CD4-positive, alpha-beta memory T cell (primary cell): Measurements from ENCODE around the gene SIM1. TPM values are rescaled to one million over a fixed set of nuclear protein-coding genes. Genes with fewer than 3 reads are reported as not detected.

ENCODE experiments used
- CTCF ChIA-PET: fragments of 350-600 bp; sonication (Branson Sonifier 250); formaldehyde crosslinking; loops from one replicate; lab custom pipeline; 2021; ENCODE audit warnings: inconsistent platforms; ENCODE audit not compliant: partially characterized antibody; lab: Charles Lee
- POLR2A ChIA-PET: fragments of 350-600 bp; sonication (Branson Sonifier 250); formaldehyde crosslinking; loops from one replicate; lab custom pipeline; 2021; ENCODE audit not compliant: partially characterized antibody; lab: Charles Lee
- DNase-seq, 5 donors: peaks; one replicate each; pipeline versions ENCODE4 v3.0.0 to v3.0.0-alpha.2; 2020 to 2022; ENCODE audit warnings: mixed read lengths in 1 of 5
- H3K27ac ChIP-seq: one replicate; pipeline ENCODE4 v1.7.0; 2013; ENCODE audit warnings: low read depth, low read length
- H3K27me3 ChIP-seq: 2 replicates; pipeline ENCODE4 v1.7.0; 2013; ENCODE audit warnings: mild to moderate bottlenecking, low read length, moderate library complexity; ENCODE audit not compliant: insufficient read depth
- H3K36me3 ChIP-seq: 2 replicates; pipeline ENCODE4 v1.7.0; 2013; ENCODE audit warnings: mild to moderate bottlenecking, low read length, moderate library complexity; ENCODE audit not compliant: insufficient read depth
- H3K4me1 ChIP-seq: 2 replicates; pipeline ENCODE4 v1.7.0; 2013; ENCODE audit warnings: mild to moderate bottlenecking, low read length, moderate library complexity; ENCODE audit not compliant: insufficient read depth
- H3K4me3 ChIP-seq, 2 donors: one replicate each; pipeline ENCODE4 v1.7.0; 2013; ENCODE audit warnings: low read length in 2 of 2, mild to moderate bottlenecking in 1 of 2
- H3K9me3 ChIP-seq, 2 donors: one replicate each; pipeline ENCODE4 v1.7.0; 2013; ENCODE audit warnings: low read length in 2 of 2, control low read depth in 1 of 2; ENCODE audit not compliant: control insufficient read depth in 1 of 2
- H3K27ac Mint-ChIP-seq, 7 donors: one replicate each; pipeline ENCODE4 v1.8.0; 2020 to 2021; ENCODE audit warnings: mixed read lengths in 7 of 7, mild to moderate bottlenecking in 6 of 7, inconsistent platforms in 3 of 7, moderate library complexity in 3 of 7
- H3K27me3 Mint-ChIP-seq, 2 donors: one replicate each; pipeline ENCODE4 v1.8.0; 2020 to 2021; ENCODE audit warnings: mixed read lengths in 2 of 2
- H3K36me3 Mint-ChIP-seq, 2 donors: one replicate each; pipeline ENCODE4 v1.8.0; 2020 to 2021; ENCODE audit warnings: mixed read lengths in 2 of 2, inconsistent platforms in 1 of 2, mild to moderate bottlenecking in 1 of 2
- H3K4me1 Mint-ChIP-seq, 4 donors: one replicate each; pipeline ENCODE4 v1.8.0; 2020 to 2021; ENCODE audit warnings: mixed read lengths in 4 of 4, mild to moderate bottlenecking in 1 of 4
- H3K4me3 Mint-ChIP-seq, 8 donors: one replicate each; pipeline ENCODE4 v1.8.0; 2020 to 2021; ENCODE audit warnings: mixed read lengths in 8 of 8, mild to moderate bottlenecking in 7 of 8, moderate library complexity in 6 of 8, inconsistent platforms in 3 of 8
- H3K9me3 Mint-ChIP-seq, 8 donors: one replicate each; pipeline ENCODE4 v1.8.0; 2020 to 2021; ENCODE audit warnings: mixed read lengths in 8 of 8, mild to moderate bottlenecking in 5 of 8, inconsistent platforms in 3 of 8, moderate library complexity in 1 of 8
- intact Hi-C: fragments of 100-400 bp; cut with micrococcal nuclease; formaldehyde crosslinking; loops from one replicate; pipeline ENCODE4 v1.15.1; 2023
- polyA plus RNA-seq, 2 donors: library from polyadenylated mRNA; unstranded; fragments of 300-500 nt; fragmentation: Illumina TruSeq; gene quantifications; one replicate each; pipeline ENCODE4 v1.2.3, GENCODE V29; 2021
- total RNA-seq, 2 experiments: library from RNA; stranded (reverse); gene quantifications; one replicate each; pipeline ENCODE4 v1.2.3, GENCODE V29; 2021

The SIM1 gene
- total and polyA plus RNA-seq, 4 experiments from 2014 or later = not detected

GRCh38 chr6:100482698-100483097, 18.0 kb upstream of the SIM1 start:
- Histone ChIP-seq H3K36me3 (no peaks in the 10 kb centered on the region), H3K4me1 (no peaks in the 10 kb centered on the region), H3K27me3 (no peaks in the 10 kb centered on the region), H3K9me3 (no peaks in the 10 kb centered on the region), H3K4me3 (no peak overlapping the region), H3K27ac (no peak overlapping the region)
- DNase-seq = no peak
- intact Hi-C loops = no loop called here
- Mint-ChIP-seq H3K27ac (no peak overlapping the region), H3K27me3 (peaks cover 7% of the 10 kb centered on the region in 2 donors), H3K9me3 (no peaks in the 10 kb centered on the region), H3K4me3 (no peak overlapping the region), H3K36me3 (no peaks in the 10 kb centered on the region), H3K4me1 (no peaks in the 10 kb centered on the region)
- ChIA-PET POLR2A (no interaction called here), CTCF (interaction anchor here (1.0 to 1.1 kb wide), 2 partner anchors 11 to 614 kb away, joined by 3 read pairs; no protein-coding TSS in a partner anchor)

GRCh38 chr6:100479179-100480035, 14.7 kb upstream of the SIM1 start:
- Histone ChIP-seq H3K4me1 (no peaks in the 10 kb centered on the region), H3K9me3 (no peaks in the 10 kb centered on the region), H3K27me3 (no peaks in the 10 kb centered on the region), H3K4me3 (no peak overlapping the region), H3K27ac (no peak overlapping the region), H3K36me3 (no peaks in the 10 kb centered on the region)
- Mint-ChIP-seq H3K27ac (no peak overlapping the region), H3K9me3 (no peaks in the 10 kb centered on the region), H3K36me3 (no peaks in the 10 kb centered on the region), H3K4me1 (no peaks in the 10 kb centered on the region), H3K4me3 (no peak overlapping the region), H3K27me3 (peaks cover 9 to 16% of the 10 kb centered on the region in 2 donors)
- ChIA-PET CTCF (interaction anchor here (0.8 to 2.7 kb wide), 4 partner anchors 8 to 610 kb away, joined by 3 to 9 read pairs (median 4); no protein-coding TSS in a partner anchor), POLR2A (no interaction called here)
- intact Hi-C loops = loop anchor here (1.0 kb wide), 1 partner anchor 363 kb away; no protein-coding TSS in a partner anchor
- peak in 1 of 5 donors; percentile 19 for DNase-seq

- Histone ChIP-seq H3K4me1 (no peaks in the 10 kb centered on the region), H3K27me3 (no peaks in the 10 kb centered on the region), H3K9me3 (no peaks in the 10 kb centered on the region), H3K27ac (no peak overlapping the region), H3K4me3 (no peak overlapping the region), H3K36me3 (no peaks in the 10 kb centered on the region)
- Mint-ChIP-seq H3K4me3 (no peak overlapping the region), H3K27ac (no peak overlapping the region), H3K36me3 (no peaks in the 10 kb centered on the region), H3K9me3 (no peaks in the 10 kb centered on the region), H3K27me3 (peaks cover 23 to 29% of the 10 kb centered on the region in 2 donors), H3K4me1 (no peaks in the 10 kb centered on the region)
- intact Hi-C loops = no loop called here
- DNase-seq = no peak
- CTCF ChIA-PET = no interaction called here
- POLR2A ChIA-PET = no interaction called here
These were observed 11.0 kb upstream of the SIM1 start for GRCh38 chr6:100475554-100476320.

GRCh38 chr6:100473182-100473581, 8.5 kb upstream of the SIM1 start:
- no peak for DNase-seq
- H3K27me3 Mint-ChIP-seq = peaks cover 36 to 40% of the 10 kb centered on the region in 2 donors
- POLR2A ChIA-PET = no interaction called here
- Histone ChIP-seq H3K4me3 (no peak overlapping the region), H3K9me3 (no peaks in the 10 kb centered on the region), H3K27ac (no peak overlapping the region), H3K4me1 (no peaks in the 10 kb centered on the region), H3K27me3 (peaks cover 2% of the 10 kb centered on the region), H3K36me3 (no peaks in the 10 kb centered on the region)
- no peak overlapping the region for H3K4me3 Mint-ChIP-seq
- peaks cover 0 to 7% (median 2%) of the 10 kb centered on the region in 8 donors for H3K9me3 Mint-ChIP-seq
- no peak overlapping the region for H3K27ac Mint-ChIP-seq
- intact Hi-C loops = no loop called here
- CTCF ChIA-PET = no interaction called here
- peaks cover 0 to under 1% (median 0%) of the 10 kb centered on the region in 4 donors for H3K4me1 Mint-ChIP-seq
- H3K36me3 Mint-ChIP-seq = no peaks in the 10 kb centered on the region

- no peaks in the 10 kb centered on the region for H3K36me3 ChIP-seq
- H3K27ac ChIP-seq = no peak overlapping the region
- no peaks in the 10 kb centered on the region for H3K9me3 ChIP-seq
- Mint-ChIP-seq H3K27me3 (peaks cover 41 to 45% of the 10 kb centered on the region in 2 donors), H3K4me1 (peaks cover 2 to 5% (median 4%) of the 10 kb centered on the region in 4 donors), H3K9me3 (peaks cover 0 to 12% (median 6%) of the 10 kb centered on the region in 8 donors), H3K27ac (no peak overlapping the region), H3K4me3 (no peak overlapping the region), H3K36me3 (no peaks in the 10 kb centered on the region)
- DNase-seq = no peak
- CTCF ChIA-PET = interaction anchor here (0.9 kb wide), 1 partner anchor 10 kb away, joined by 3 read pairs; no protein-coding TSS in a partner anchor
- intact Hi-C loops = no loop called here
- POLR2A ChIA-PET = no interaction called here
- no peaks in the 10 kb centered on the region for H3K4me1 ChIP-seq
- H3K27me3 ChIP-seq = peaks cover 7% of the 10 kb centered on the region
- H3K4me3 ChIP-seq = no peak overlapping the region
These were observed 8.0 kb upstream of the SIM1 start for GRCh38 chr6:100472674-100473073.

DNA sequence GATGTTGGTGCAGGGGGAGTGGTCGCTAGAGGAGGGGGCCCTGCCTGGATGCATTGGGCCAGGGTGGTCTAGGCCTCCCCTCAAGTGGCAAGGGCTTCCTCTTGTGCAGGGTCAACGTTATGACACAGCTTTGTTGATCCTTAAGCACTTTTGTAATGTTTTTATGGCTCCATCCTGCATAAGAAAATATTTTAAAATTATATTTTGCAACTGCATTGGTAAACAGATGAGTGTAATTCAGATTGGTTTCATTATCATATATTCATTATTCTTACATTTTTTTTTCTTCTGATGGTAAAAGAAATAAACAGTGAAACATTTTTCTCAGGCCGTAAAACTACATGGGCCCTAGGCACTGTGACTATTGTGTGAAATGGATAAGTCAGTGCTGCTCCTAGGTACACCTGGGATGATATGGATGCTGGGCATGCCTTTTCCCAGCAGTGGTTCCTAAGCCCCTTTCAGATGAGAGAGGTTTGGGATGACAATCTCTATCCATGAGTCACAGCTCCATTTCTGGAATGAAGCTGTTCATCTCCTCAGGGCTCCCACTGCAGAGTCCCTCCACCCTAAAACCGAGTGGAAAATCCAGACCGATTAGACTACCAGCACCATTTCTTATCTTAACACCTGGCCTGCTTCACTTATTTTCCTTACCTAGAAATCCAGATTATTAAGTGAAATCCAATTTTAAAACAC, 5.8 kb upstream of the SIM1 start:
- intact Hi-C loops = no loop called here
- Histone ChIP-seq H3K36me3 (no peaks in the 10 kb centered on the region), H3K9me3 (no peaks in the 10 kb centered on the region), H3K27ac (no peak overlapping the region), H3K4me3 (no peak overlapping the region), H3K4me1 (peaks cover 9% of the 10 kb centered on the region), H3K27me3 (peaks cover 27% of the 10 kb centered on the region)
- Mint-ChIP-seq H3K9me3 (peaks cover 0 to 28% (median 21%) of the 10 kb centered on the region in 8 donors), H3K4me1 (peaks cover 7 to 20% (median 15%) of the 10 kb centered on the region in 4 donors), H3K36me3 (no peaks in the 10 kb centered on the region), H3K27ac (no peak overlapping the region), H3K27me3 (peaks cover 54 to 55% of the 10 kb centered on the region in 2 donors), H3K4me3 (no peak overlapping the region)
- CTCF ChIA-PET = interaction anchor here (0.6 to 1.0 kb wide), 2 partner anchors 8 to 10 kb away, joined by 3 to 5 read pairs; no protein-coding TSS in a partner anchor
- no peak for DNase-seq
- POLR2A ChIA-PET = no interaction called here
